NCI-H345 treated with DMSO at 0.1 percent for 48 hours (cell line): ENCODE measurements around the gene CLCN3.
"Not testable (repeated sequence)": the region's sequence is repeated elsewhere in the genome, so short reads cannot be mapped to it uniquely, and the experiment has no call there.

ENCODE experiments used
- DNase-seq: peaks from one replicate; lab custom pipeline; 2025; ENCODE audit not compliant: unreplicated experiment; lab: John Stamatoyannopoulos, UW

CLCN3 gene

DNA sequence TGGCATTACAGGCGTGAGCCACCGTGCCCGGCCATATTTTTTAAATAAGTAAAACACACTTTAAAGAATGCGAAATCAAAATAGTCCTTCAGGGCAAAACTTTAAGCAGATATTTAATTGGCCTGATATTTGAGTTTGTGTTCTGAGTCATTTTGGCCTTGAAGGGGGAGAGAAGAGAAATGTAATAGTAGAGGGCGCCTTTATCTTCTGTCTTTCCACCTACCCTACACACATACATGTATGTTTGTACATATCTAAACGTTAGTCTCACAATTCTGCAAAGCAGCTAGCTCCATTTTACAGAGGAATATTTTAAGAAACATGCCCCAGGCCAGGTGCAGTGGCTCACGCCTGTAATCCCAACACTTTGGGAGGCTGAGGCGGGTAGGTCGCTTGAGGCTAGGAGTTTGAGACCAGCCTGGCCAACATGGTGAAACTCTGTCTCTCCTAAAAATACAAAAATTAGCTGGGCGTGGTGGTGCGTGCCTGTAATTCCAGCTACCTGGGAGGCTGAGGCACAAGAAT is 151.2 kb downstream of the CLCN3 start:
- DNase-seq, result not testable (repeated sequence)
